Measurements from ENCODE around the gene CYP39A1.

DNA sequence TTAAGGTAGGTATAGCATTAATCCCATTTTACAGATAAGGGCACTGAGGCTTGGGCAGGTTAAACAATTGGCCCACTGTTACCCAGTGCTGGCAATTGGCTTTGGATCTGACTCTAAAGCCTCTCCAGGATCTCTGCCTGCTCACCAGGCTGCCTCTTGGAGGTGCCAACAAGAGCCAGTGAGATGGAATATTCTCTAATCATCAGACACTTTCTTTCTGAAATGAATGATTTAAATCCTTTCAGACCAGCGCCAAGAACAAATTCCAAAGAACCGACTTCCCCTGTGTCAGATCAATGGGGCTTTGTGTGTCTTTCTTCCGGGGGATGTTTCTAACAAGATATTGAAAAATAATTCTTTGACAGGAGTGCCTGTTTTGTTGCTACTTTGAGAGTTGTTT lies 23.6 kb downstream of the CYP39A1 start:
- TF ChIP-seq, protein P1, sequence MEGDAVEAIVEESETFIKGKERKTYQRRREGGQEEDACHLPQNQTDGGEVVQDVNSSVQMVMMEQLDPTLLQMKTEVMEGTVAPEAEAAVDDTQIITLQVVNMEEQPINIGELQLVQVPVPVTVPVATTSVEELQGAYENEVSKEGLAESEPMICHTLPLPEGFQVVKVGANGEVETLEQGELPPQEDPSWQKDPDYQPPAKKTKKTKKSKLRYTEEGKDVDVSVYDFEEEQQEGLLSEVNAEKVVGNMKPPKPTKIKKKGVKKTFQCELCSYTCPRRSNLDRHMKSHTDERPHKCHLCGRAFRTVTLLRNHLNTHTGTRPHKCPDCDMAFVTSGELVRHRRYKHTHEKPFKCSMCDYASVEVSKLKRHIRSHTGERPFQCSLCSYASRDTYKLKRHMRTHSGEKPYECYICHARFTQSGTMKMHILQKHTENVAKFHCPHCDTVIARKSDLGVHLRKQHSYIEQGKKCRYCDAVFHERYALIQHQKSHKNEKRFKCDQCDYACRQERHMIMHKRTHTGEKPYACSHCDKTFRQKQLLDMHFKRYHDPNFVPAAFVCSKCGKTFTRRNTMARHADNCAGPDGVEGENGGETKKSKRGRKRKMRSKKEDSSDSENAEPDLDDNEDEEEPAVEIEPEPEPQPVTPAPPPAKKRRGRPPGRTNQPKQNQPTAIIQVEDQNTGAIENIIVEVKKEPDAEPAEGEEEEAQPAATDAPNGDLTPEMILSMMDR (IDR thresholded peaks at IDR 0.05; ENCODE audit: low read depth, low read length, poor library complexity, severe bottlenecking), result no peak
- no peak for TF ChIP-seq EZH2phosphoT487 (IDR thresholded peaks at IDR 0.05; ENCODE audit: borderline replicate concordance, low read length)

All from DOHH2 (cell line).